Sigmoid colon (tissue), 4 donors: ENCODE data around the gene LIPH.

Experiments
- CTCF ChIP-seq, 4 experiments: fragments of 450-650 bp in 3 of 4; fragments of 200-600 bp in 1 of 4; IDR thresholded peaks; one replicate each; pipeline ENCODE4 v1.5.1; 2016 to 2019; ENCODE audit warnings: antibody characterized with exemption in 4 of 4, mild to moderate bottlenecking in 3 of 4, moderate library complexity in 2 of 4
- EP300 ChIP-seq, 4 donors: sonication (generic); formaldehyde crosslinking; IDR thresholded peaks; one replicate each; pipeline ENCODE4 v1.6.1; 2017; ENCODE audit warnings: antibody characterized with exemption in 4 of 4
- POLR2A ChIP-seq, 2 donors: fragments of 450-650 bp; IDR thresholded peaks; one replicate each; pipeline ENCODE4 v1.6.1; 2016; ENCODE audit warnings: antibody characterized with exemption in 2 of 2, mild to moderate bottlenecking in 2 of 2, moderate library complexity in 2 of 2

DNA sequence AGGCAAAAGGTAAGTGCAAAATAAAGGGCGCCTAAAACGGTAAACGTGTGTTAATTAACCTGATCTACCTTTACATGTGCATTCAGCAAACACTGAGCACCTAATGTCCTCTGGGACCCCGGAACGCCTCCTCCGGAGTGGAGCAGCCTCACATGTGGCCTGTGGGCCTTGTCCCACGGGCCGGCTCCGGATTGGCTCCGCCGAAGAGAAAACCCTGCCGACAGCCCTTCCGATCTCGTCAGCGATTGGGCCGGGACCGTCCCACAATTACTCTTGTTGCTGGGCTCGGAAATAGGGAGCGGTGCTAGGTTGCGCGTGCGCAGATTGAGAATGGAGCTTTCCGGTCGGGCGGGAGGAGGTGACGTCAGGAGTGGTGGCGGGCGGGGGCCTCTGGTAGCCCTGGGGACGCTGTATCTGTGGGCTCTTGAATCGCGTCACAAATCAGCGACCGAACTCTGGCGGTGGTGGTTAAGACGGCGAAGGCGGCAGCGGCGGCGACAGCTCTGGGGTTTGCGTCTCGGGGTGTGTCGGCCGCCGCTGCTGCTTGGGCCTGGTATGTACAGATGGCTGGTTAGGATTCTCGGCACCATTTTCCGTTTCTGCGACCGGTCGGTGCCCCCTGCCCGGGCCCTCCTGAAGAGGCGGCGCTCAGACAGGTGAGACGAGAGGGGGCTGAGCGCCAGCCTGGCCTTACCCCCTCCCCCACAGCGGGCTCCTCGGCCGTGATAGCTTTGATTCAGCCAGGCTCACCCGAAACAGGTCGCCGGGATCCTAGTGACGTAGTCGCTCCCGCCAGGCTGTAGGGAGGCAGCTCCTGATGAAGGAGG lies 33.7 kb upstream of the LIPH start, which contains the start of gene SENP2:
- TF ChIP-seq CTCF (IDR thresholded peaks at IDR 0.05) (no peak), EP300 (IDR thresholded peaks at IDR 0.05) (no peak), POLR2A (IDR thresholded peaks at IDR 0.05) (peak; percentile 83 to 86)
